Measurements from ENCODE around the gene SBK2.
A peak's percentile ranks its signal among the peaks of the same experiment; 100 is the strongest.
"Not testable (repeated sequence)": the region's sequence is repeated elsewhere in the genome, so short reads cannot be mapped to it uniquely, and the experiment has no call there.

SBK2 gene

DNA sequence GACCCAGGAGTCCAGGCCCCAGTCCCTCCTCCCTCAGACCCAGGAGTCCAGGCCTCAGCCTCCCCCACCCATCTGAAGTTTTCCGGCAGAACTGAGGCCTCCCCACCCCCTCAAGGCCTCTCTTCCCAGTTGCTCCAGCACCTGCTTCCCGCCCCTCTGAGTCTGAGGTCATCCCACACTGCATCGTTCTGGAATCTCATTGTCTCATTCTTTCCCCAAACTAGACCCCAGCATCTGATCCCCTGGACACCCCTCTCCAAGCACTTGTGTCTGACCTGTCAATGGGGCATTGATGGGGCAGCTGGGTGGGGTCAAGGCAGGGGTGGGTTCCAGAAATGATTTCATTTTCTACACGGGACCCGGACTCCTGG, 793 bp upstream of the SBK2 start:
- no peak for DNase-seq
- intact Hi-C loops (cut with DNase I), result no loop called here

DNA sequence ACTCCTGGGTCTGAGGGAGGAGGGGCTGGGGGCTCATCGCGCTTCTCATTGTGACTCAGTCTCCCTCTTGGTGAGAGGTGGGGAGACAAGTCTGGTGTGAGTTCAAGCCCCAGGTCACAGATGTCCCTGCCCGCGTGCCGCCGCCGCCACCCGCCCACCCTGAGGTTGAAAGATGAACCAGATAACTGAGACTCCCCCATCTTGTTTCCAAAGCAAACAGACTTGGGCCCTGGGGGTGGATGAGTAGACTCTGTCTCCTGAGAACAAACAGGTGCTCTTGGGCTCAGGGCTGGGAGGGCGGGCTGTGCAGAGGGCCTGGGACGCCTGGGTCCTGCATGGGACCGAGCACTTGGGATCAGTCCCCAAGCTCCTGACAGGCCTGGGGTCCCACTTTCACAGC, 567 bp downstream of the SBK2 start:
- no peak for DNase-seq
- intact Hi-C loops (cut with DNase I), result no loop called here

DNA sequence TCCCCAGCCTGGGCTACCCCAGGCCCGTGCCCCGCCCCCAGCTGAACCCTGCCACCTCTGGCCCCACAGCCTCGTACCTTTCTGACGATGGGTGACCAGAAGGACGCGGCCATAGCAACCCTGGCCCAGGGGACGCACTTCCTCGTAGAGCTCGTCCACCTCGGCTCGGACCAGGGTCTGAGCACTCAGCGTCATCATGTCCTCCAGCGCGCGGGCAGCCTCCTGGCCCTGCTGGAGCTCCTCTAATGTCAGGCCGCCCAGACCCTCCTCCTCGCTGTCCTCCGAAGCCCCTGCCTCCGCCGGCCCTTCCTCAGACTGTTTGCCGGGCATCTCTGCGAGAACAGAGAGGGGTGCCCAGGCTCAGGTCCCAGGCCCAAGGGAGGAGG, 975 bp downstream of the SBK2 start:
- intact Hi-C loops (cut with DNase I), result no loop called here
- DNase-seq, result peak in 1 of 10 donors; percentile 76

DNA sequence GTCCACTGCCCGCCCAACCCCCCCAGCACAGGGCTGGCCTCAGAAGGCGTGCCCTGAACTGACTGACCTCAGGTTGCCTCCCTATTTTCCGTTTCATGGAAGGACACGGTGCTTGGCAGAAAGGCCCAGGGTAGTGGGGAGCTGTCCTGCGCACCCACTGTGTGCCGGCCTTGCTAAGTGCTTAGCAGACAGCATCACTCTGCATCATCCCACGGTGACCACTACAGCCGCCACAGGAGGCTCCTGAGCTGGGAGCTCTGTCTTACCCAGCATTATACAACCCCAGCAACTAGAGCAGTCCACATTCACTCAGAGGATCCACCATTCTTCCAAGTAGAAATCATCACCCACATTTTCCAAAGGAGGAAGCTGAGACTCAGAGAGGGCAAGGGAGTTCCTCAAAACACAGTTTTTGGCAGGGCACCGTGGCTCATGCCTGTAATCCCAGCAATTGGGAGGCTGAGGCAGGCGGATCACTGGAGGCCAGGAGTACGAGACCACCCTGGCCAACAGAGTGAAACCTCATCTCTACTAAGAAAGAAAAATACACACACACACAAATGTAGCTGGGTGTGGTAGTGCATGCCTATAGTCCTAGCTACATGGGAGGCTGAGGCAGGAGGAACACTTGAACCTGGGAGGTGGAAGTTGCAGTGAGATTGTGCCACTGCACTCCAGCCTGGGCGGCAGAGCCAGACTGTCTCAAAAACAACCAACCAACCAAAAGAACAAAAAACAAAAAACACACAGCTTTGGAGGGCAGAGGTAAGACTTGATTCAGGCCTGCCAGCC, 1.6 kb downstream of the SBK2 start:
- intact Hi-C loops (cut with DNase I), result no loop called here
- DNase-seq, result peak in 1 of 10 donors; percentile 12

DNA sequence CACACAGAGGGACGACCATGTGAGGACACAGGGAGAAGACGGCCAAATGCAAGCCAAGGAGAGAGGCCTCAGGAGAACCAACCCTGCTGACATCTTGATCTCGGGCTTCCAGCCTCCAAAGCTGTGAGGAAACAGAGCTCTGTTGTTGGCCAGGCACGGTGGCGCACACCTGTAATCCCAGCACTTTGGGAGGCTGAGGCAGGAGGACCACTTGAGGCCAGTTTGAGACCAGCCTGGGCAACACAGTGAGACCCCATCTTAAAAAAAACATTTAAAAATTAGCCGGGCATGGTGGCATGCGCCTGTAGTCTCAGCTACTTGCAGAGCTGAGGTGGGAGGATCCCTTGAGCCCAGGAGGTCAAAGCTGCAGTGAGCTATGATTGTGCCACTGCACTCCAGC, 2.7 kb downstream of the SBK2 start:
- DNase-seq; intact Hi-C loops (cut with DNase I): not testable (repeated sequence)

DNA sequence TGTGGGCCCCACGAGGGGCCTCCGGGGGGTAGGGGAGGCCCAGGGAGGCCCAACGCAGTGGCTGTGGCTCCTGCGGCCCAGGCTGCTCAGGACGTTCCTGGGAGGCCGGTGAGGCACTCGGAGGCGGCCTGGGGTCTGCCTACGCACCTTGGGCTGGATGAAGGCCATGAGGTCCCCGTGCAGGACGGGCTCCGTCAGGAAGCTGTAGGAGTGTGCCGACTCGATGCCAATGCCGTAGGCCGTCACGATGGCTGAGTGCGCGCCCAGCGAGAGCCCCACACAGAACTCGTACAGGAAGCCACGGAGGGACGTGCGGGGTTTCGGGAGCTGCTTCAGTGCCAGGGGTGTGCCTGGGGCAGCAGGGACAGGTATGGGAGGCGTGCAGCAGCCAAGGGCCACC, 5.9 kb downstream of the SBK2 start:
- intact Hi-C loops (cut with DNase I), result no loop called here
- peak in 1 of 10 donors; percentile 69 for DNase-seq

DNA sequence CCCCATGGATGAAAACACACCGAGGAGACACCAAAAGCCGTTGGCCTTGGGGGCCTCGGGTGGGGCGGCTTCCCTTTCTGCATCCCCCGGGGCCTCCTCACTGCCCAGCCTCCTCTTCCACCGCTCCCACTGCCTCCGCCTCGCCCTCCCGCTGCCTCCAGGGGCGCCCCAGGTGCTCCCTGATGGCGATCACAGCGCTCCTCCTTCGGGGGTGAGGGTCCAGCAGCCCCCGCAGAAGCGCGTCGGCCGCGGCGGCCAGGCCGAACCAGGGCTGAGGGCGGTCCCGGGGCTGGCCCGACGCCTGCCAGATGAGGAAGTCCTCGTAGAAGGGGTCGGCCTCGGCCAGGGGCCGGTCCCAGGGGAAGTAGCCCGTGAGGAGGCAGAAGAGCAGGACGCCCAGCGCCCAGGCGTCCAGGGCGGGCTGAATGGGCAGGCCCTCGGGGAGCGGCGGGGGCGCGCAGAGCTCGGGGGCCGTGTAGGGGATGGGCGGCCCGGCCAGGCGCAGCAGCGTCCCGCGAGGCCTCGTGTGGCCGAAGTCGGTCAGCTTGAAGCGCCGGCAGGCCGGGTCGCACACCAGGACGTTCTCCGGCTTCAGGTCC, 7.2 kb downstream of the SBK2 start:
- intact Hi-C loops (cut with DNase I), result no loop called here
- peak in 1 of 10 donors; percentile 79 for DNase-seq

DNA sequence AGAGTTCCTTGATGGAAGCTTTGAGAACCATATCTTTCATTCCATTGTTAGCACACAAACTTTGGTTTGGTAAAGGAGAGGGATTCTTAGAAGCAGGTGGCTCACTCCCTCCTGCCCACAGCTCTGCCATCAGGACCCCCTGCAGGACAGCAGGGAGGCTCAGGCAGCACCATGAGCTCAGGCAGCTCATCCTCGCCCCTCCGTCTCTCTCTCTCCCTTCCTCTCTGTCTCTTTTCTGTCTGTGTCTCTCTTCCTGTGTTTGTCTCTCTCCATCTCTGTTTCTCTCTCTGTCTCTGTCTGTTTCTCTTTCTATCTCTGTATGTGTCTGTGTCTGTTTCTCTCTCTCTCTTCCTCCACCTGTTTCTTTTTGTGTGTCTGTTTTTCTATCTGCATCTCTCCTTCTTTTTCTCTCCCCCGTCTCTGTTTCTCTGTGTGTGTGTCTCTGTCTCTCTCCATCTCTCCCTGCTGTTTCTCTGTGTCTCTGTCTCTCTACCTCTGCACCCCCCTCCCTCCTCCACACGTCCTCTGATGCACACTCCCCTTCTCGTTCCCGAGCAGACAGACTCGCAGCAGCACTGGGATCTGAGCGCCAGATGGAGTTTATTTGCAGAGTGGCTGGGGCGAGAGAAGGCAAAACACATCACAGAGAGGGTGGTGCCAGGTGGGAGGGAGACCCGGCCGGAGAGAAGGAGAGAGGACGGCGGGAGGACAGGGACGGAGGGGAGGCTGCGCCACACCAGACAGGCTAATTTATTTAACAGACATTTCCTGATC, 8.7 kb downstream of the SBK2 start:
- intact Hi-C loops (cut with DNase I), result no loop called here
- DNase-seq, result peak in 1 of 10 donors; percentile 64

DNA sequence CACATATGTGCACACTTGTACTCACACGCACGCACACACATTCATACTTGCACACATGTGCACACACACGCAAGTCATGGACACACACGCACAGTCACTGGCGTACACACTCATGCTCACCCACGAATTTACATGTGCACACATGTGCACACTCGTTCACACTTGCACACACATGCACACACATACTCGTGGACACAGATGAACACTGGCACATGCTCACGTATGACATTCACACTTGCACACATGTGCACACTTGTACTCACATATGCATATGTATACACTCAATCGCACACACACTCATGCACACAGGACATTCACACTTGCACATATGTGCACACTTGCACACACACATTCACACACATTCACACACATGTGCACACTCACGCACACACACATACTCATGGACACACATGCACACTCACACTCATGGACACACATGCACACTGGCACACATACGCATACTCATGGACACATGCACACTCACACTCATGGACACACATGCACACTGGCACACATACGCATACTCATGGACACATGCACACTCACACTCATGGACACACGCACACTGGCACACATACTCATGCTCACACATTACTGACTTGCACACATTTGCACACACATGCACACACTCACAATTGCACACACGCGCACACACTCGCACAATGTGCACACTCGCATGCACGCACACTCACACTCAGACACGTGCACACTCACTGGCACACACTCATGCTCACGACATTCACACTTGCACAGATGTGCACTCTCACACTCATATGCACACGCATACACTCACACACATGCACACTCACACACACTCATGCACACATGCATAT, 9.5 kb downstream of the SBK2 start:
- intact Hi-C loops (cut with DNase I), result no loop called here
- DNase-seq, result peak in 1 of 10 donors; percentile 16

DNA sequence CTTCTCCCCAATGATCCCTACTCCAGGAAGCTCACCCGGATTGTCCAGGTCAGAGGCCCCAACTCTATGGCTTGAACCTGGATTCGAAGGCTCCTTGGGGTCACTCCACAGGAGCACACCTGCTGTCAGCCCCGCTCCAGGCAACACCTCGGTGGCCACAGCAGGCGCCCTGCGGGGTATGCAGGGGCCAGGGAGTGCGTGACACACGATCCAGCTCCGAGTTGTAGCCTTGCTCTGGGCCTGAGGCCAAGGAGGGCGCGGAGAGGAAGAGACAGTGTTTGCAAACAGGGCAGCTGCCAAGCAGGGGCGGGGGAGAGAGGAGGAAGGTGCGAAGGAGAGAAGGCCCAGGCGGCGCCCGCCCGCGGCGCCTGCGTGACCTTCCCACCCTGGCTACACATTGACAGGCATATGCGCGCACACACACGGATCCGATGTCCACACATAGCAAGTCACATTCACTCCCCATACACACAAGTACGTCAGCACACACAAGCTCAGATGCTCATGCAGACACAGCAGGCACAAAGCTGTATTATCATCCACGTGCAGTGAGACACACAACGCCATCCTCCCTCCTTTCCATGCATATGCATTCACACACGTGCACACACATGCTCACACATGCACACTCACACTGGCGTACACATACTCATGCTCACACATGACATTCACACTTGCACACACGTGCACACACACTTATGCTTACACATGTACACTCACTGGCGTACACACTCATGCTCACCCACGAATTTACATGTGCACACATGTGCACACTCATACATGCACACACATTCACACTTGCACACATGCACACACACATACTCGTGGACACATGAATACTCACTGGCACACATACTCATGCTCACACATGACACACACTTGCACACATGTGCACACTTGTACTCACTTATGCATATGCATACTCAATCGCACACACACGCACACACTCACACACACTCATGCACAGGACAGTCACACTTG, 10.4 kb downstream of the SBK2 start:
- DNase-seq, result peak in 3 of 10 donors; percentile 11 to 88 (median 77)

DNA sequence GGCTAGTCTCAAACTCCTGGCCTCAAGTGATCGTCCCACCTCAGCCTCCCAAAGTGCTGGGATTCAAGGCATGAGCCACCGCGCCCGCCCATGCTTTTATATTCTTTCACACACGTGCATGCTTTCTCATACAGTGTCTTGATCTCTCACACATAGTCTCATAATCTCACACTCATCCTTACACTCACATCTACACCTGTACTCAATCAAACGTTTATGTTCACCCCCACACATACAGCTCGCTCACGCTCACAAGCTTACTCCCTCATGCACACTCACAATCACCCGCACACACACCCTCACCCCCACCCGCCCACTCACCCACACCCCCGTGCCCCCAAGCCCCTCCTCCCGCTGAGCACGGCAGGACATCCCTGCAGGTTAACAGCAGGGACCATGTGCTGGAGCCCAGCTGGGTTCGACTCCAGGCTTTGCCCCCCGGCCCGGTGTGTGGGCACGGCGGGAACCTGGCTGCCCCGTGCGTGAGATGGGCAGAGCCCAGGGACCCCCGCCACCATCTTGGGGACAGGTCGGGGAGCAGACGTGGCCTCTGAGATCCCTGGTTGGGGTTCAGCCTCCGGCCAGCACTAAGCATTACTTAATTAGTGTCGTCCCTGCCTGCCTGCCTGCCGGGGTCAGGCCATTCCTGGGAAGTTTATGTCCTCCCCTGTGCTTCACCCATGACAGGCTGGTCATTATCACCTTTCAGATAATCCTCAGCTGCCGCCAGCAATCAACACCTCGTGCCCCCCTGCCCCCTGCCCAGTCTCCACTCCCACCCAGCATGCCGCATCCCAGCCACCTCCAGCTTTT, 11.4 kb downstream of the SBK2 start:
- peak in 2 of 10 donors; percentile 46 to 73 for DNase-seq
- intact Hi-C loops (cut with DNase I), result no loop called here

More for the DNA sequence above, 10.4 kb downstream of the SBK2 start:
- intact Hi-C loops (cut with DNase I), result no loop called here

DNA sequence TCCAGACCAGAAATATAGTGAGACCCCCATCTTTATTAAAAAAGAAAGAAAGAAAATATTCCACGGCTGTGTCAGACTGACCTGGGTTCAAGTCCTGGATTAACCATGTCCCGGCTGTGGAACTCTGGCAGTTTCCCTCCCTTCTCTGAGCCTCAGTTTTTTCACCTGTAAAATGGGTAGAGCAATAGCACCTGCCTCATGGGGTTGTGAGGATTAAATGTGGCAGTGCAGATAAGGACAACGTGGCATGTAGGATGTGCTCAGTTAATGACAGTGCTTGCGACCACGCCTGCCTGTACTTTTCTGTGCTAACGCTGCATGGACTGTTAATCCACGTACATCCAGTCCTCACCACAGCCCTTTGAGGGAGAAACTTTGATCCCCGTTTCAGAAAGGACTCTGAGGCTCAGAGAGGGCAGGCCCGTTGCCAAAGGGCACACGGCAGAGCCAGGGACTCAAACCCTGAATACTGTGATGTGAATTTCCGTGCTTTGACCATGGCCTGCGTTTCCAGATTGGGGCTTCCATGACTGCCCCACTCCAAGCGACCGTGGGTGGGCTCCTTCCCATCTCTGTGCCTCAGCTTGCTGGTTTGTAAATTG, 16.1 kb downstream of the SBK2 start:
- intact Hi-C loops (cut with DNase I), result no loop called here
- peak in 1 of 10 donors; percentile 20 for DNase-seq

DNA sequence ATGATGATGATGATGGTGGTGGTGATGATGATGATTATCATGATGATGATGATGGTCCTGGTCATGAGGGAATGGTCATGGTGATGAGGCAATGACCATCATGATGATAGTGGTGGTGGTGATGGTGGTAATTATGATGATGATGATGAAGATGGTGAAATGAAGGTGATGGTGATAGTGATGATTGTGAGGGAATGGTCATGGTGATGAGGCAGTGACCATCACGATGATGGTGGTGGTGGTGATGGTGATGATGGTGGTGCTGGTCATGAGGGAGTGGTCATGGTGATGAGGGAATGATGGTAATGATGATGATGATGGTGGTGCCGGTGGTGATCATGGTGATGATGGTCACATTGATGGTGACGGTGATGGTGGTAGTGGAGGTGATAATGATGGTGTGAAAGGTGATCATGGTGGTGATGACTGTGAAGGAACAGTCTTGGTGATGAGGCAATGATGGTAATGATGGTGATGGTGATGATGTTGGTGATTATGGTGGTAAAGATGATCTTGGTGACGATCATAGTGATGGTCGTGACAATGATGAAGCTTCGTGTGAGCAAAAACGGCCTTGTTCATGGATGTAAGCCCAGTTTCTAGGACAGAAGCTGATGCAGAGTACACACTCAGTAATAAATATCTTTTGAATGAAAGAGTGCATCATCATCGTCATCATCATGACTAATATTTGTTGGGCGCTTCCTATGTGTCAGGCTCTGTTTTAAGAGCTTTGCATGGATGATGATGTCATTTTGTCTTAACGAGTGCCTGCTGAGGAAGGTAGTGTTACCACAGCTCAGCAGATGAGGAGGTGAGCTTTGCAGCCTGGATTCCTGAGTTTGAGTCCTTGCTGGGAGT, 17.3 kb downstream of the SBK2 start:
- DNase-seq, result peak in 1 of 10 donors; percentile 2
- intact Hi-C loops (cut with DNase I), result loop anchor here (5.0 kb wide), 1 partner anchor 113 kb away; no protein-coding TSS in a partner anchor

DNA sequence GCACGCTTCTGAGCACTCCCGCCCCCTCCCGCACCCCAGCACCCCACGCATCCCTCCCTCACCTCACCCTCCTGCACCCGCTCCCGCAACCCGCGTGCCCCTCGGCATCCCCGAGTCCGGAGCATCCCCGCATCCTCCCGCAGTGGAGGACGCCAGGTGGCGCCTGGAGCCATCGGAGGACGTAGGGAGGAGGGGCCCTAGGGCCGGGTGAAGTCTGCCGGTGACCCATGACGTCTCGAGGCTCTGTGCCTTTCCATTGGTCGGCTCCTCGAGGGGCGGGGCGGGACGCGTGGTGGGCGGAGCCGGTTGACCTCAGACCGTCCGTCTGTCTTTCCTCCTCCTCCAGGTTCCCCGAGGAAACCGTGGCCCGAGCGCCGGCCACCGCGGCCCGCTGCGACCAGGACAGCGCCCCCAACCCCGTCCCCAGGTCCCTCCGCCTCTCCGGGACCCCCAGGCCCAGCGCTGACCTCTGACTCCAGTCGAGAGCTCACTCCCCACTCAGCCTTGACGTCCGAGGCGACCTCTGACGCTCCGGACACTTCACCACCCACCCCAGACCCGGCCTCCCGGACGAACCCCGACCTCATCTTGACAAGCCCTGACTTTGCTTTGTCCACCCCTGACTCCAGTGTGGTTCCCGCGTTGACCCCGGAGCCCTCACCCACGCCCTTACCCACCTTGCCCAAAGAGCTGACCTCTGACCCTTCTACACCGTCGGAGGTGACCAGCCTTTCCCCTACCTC, 19.9 kb downstream of the SBK2 start:
- peak; percentile 92 to 99 (median 95) for DNase-seq
- intact Hi-C loops (cut with DNase I), result loop anchor here (2.0 to 5.0 kb wide), 2 partner anchors 90 to 115 kb away; no protein-coding TSS in a partner anchor

DNA sequence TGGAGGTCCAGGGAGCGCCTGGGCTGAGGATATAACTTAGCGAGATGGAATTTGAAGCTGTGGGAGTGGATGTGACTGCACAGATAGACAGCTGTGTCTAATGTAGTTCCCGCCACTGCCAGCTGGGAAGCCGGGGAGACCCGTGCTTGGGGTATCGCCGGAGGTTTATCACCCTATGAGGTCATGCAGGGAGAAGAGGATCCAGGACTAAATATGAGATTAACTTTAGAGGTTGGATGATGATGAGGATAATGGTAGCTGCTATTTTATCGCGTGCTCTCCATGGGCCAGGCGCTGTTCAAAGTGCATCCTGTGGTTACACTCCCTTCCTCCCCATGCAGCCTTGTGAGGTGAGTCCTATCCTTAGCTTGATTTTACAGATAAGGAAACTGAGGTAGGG, 28.8 kb downstream of the SBK2 start:
- intact Hi-C loops (cut with DNase I), result no loop called here
- peak in 1 of 10 donors; percentile 32 for DNase-seq

DNA sequence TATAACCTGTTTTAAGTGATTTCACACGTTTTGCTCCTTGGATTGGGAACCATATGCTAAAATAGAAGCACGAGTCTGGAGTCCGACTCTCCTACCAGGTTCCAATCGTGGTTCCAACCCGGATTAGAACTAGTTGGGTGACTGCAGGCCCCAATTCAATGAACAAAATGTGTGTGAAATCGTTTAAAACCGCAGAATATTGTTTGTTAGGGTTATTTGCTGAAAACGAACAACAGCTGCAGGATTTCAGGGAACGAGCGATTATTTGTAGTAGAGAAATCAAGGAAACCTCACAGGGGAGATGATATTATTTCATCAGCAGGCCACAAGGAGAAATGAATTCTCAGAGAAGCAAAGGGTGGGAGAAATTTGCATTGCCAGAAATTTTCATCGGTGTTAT, 32.0 kb downstream of the SBK2 start:
- intact Hi-C loops (cut with DNase I), result loop anchor here (1.0 to 5.0 kb wide), 2 partner anchors 38 to 364 kb away; no protein-coding TSS in a partner anchor

More for the DNA sequence above, 32.0 kb downstream of the SBK2 start:
- no peak for DNase-seq
